Lung (tissue), 12 donors: ENCODE data around the gene GALNT2. TPM values are rescaled to one million over a fixed set of nuclear protein-coding genes. Genes with fewer than 3 reads are reported as not detected.

Experiments
- ATAC-seq: fragments of 200-7000 bp; cut with Tn5 transposase; one replicate; pipeline ENCODE4 v1.9.1; 2020; ENCODE audit warnings: moderate number of reproducible peaks; ENCODE audit not compliant: insufficient read depth, low FRiP score
- DNase-seq, 3 donors: peaks; one replicate each; pipeline ENCODE4 v3.0.0-alpha.2; 2013 to 2017
- H3K27ac ChIP-seq, 2 donors: one replicate each; pipeline ENCODE4 v1.5.1; 2013; ENCODE audit warnings: mild to moderate bottlenecking in 2 of 2, moderate library complexity in 2 of 2, control low read depth in 1 of 2, inconsistent platforms in 1 of 2, low read depth in 1 of 2, low read length in 1 of 2
- H3K27me3 ChIP-seq, 3 donors: one replicate each; pipeline ENCODE4 v1.5.1; 2013; ENCODE audit warnings: low read length in 2 of 3; ENCODE audit not compliant: control insufficient read depth in 3 of 3, insufficient read depth in 3 of 3
- H3K36me3 ChIP-seq, 4 donors: one replicate each; pipeline ENCODE4 v1.5.1; 2013; ENCODE audit warnings: low read length in 4 of 4, mild to moderate bottlenecking in 1 of 4, moderate library complexity in 1 of 4; ENCODE audit not compliant: control insufficient read depth in 4 of 4, insufficient read depth in 4 of 4
- H3K4me1 ChIP-seq, 5 donors: one replicate each; pipeline ENCODE4 v1.5.1; 2013; ENCODE audit warnings: low read length in 5 of 5, mild to moderate bottlenecking in 2 of 5, moderate library complexity in 1 of 5; ENCODE audit not compliant: control insufficient read depth in 5 of 5, insufficient read depth in 5 of 5
- H3K4me3 ChIP-seq: one replicate; pipeline ENCODE4 v1.5.1; 2013; ENCODE audit warnings: mild to moderate bottlenecking, control low read depth, moderate library complexity
- H3K9ac ChIP-seq, 2 donors: one replicate each; pipeline ENCODE4 v1.5.1; 2013; ENCODE audit warnings: low read length in 2 of 2, control low read depth in 1 of 2; ENCODE audit not compliant: insufficient read depth in 1 of 2
- H3K9me3 ChIP-seq, 4 donors: one replicate each; pipeline ENCODE4 v1.5.1; 2013; ENCODE audit warnings: low read length in 3 of 4, mild to moderate bottlenecking in 1 of 4, moderate library complexity in 1 of 4; ENCODE audit not compliant: control insufficient read depth in 4 of 4, insufficient read depth in 3 of 4
- WGBS, 2 donors: extraction: QIAGEN DNeasy Blood & Tissue Kit; methylation state at CpG; one replicate each; pipeline ENCODE4 v1.1.7; 2013; 5-methylcytosine and 5-hydroxymethylcytosine counted together
- polyA plus RNA-seq, 2 donors: library from polyadenylated mRNA; stranded (reverse); fragments of 200-250 nt; gene quantifications; one replicate each; pipeline ENCODE4 v1.2.1, GENCODE V29; 2013
- total RNA-seq, 2 donors: library from RNA; depleted of rRNA in 1 of 2; stranded (reverse); fragments of >200 nt in 1 of 2; gene quantifications; one replicate each; pipeline ENCODE4 v1.2.1, GENCODE V29; 2014 to 2021
- TF ChIP-seq, protein P1 (sequence below): IDR thresholded peaks from 2 replicates; pipeline ENCODE4 v1.5.1; 2012; ENCODE audit warnings: mild to moderate bottlenecking; ENCODE audit errors: control extremely low read depth, extremely low read depth
- donor health status: control.
- donor health status: control.
- donor health status: Bipolar disorder and iron deficiency.
- donor health status: healthy.
- donor health status: DM: yes; HTN: yes; CAD: no.

Gene GALNT2
- total and polyA plus RNA-seq, 4 donors = 23.1 to 101 (median 58.9) TPM

DNA sequence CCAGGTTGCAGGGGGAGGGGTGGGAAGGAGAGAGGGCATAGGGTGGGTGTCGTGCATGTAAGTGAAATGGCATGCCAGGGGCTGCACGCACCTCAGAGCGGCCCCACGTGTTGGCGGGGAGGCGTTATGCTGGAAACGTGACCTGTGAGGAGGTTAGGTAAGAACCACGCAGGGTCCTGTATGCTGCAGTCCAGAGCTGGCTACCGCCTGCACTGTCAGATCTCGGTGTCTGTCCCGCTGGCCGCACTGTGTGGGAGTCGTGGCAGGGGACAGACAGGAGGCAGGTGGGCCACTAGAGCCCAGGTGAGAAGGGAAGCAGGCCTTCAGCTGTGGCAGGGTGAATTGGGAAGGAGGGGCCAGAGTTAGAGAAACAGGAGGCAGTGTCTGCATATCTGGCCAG, 79.7 kb downstream of the GALNT2 start:
- H3K27ac ChIP-seq = no peak overlapping the region
- no peaks in the 10 kb centered on the region for H3K36me3 ChIP-seq
- no peaks in the 10 kb centered on the region for H3K27me3 ChIP-seq
- no peak for DNase-seq
- H3K9me3 ChIP-seq = no peaks in the 10 kb centered on the region
- TF ChIP-seq, protein P1, sequence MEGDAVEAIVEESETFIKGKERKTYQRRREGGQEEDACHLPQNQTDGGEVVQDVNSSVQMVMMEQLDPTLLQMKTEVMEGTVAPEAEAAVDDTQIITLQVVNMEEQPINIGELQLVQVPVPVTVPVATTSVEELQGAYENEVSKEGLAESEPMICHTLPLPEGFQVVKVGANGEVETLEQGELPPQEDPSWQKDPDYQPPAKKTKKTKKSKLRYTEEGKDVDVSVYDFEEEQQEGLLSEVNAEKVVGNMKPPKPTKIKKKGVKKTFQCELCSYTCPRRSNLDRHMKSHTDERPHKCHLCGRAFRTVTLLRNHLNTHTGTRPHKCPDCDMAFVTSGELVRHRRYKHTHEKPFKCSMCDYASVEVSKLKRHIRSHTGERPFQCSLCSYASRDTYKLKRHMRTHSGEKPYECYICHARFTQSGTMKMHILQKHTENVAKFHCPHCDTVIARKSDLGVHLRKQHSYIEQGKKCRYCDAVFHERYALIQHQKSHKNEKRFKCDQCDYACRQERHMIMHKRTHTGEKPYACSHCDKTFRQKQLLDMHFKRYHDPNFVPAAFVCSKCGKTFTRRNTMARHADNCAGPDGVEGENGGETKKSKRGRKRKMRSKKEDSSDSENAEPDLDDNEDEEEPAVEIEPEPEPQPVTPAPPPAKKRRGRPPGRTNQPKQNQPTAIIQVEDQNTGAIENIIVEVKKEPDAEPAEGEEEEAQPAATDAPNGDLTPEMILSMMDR = no peak
- WGBS, 2 donors = 93 to 96% methylated on average over 12 to 13 of the region's 13 CpGs
- no peak overlapping the region for H3K9ac ChIP-seq
- no peak overlapping the region for H3K4me3 ChIP-seq
- ATAC-seq = no peak
- H3K4me1 ChIP-seq = peaks cover 3 to 27% (median 8%) of the 10 kb centered on the region in 5 donors

GRCh38 chr1:230147253-230148125, 80.5 kb downstream of the GALNT2 start:
- Histone ChIP-seq H3K4me3 (no peak overlapping the region), H3K27me3 (no peaks in the 10 kb centered on the region), H3K9me3 (no peaks in the 10 kb centered on the region), H3K4me1 (peaks cover 3 to 23% (median 8%) of the 10 kb centered on the region in 5 donors), H3K9ac (no peak overlapping the region), H3K36me3 (no peaks in the 10 kb centered on the region), H3K27ac (no peak overlapping the region)
- no peak for DNase-seq
- WGBS, 2 donors = 60 to 69% methylated on average over 15 of the region's 15 CpGs
- TF ChIP-seq, protein P1 = no peak
- ATAC-seq = no peak

- no peak overlapping the region for H3K4me3 ChIP-seq
- H3K9me3 ChIP-seq = no peaks in the 10 kb centered on the region
- 74 to 79% methylated on average over 15 of the region's 15 CpGs for WGBS, 2 donors
- ATAC-seq (no peak), DNase-seq (no peak)
- H3K9ac ChIP-seq = no peak overlapping the region
- TF ChIP-seq, protein P1 = no peak
- peaks cover 3 to 17% (median 5%) of the 10 kb centered on the region in 5 donors for H3K4me1 ChIP-seq
- no peaks in the 10 kb centered on the region for H3K27me3 ChIP-seq
- H3K36me3 ChIP-seq = no peaks in the 10 kb centered on the region
- no peak overlapping the region for H3K27ac ChIP-seq
Observed at GRCh38 chr1:230148126-230148652, 81.2 kb downstream of the GALNT2 start.
